ENCODE measurements around the gene PNLIPRP1. TPM values are rescaled to one million over a fixed set of nuclear protein-coding genes. Genes with fewer than 3 reads are reported as not detected.

Gene PNLIPRP1
- total RNA-seq, 1 experiment from 2014 or later, result not detected

GRCh38 chr10:116608686-116609594, 18.2 kb downstream of the PNLIPRP1 start:
- no peak overlapping the region for H3K9ac ChIP-seq (ENCODE audit: extremely low read depth, insufficient read length, low read length)
- H3K56ac ChIP-seq (ENCODE audit: insufficient read length, low read depth, low read length), result no peak overlapping the region
- no peaks in the 10 kb centered on the region for H3K27me3 ChIP-seq (ENCODE audit: insufficient read depth, low read length)
- H4K20me1 ChIP-seq (ENCODE audit: control insufficient read depth, insufficient read depth, insufficient read length), result no peaks in the 10 kb centered on the region
- no peaks in the 10 kb centered on the region for H3K23me2 ChIP-seq (ENCODE audit: insufficient read length, low read depth, low read length, poor library complexity, severe bottlenecking)
- H2BK15ac ChIP-seq (ENCODE audit: low read depth, low read length), result no peak overlapping the region
- no peak overlapping the region for H3K18ac ChIP-seq (ENCODE audit: insufficient read length, low read depth, low read length)
- no peak overlapping the region for H3K27ac ChIP-seq (ENCODE audit: insufficient read length, low read depth, low read length)
- H2BK12ac ChIP-seq (ENCODE audit: insufficient read length, low read depth, low read length), result no peak overlapping the region
- H3K4me2 ChIP-seq (ENCODE audit: insufficient read depth, insufficient read length, low read length), result peak overlapping the region; percentile 4
- no peak overlapping the region for H4K5ac ChIP-seq (ENCODE audit: insufficient read length, low read depth, low read length)
- H2BK120ac ChIP-seq (ENCODE audit: low read depth, low read length, poor library complexity, severe bottlenecking), result no peak overlapping the region
- no peaks in the 10 kb centered on the region for H3K4me1 ChIP-seq (ENCODE audit: insufficient read depth, low read length)
- H3K14ac ChIP-seq (ENCODE audit: insufficient read depth, low read length), result no peak overlapping the region
- H4K8ac ChIP-seq (replicated peaks; ENCODE audit: insufficient read length, low read depth, low read length), result no peak overlapping the region
- H3K9me3 ChIP-seq (ENCODE audit: control insufficient read depth, low read depth, low read length), result no peaks in the 10 kb centered on the region
- no peaks in the 10 kb centered on the region for H3K79me1 ChIP-seq (ENCODE audit: insufficient read depth, low read depth, low read length, poor library complexity, severe bottlenecking)
- no peak overlapping the region for H3K4ac ChIP-seq (ENCODE audit: low read depth, low read length)
- H3K27me3 Mint-ChIP-seq (ENCODE audit: low read depth), result peaks cover 28% of the 10 kb centered on the region
- H3K9me3 Mint-ChIP-seq, result peaks cover 5 to 7% of the 10 kb centered on the region in 2 experiments; a peak in 3 of 5 replicates
- no peak for TF ChIP-seq CTCF (conservative IDR thresholded peaks at IDR 0.05)
- H3T11ph ChIP-seq (ENCODE audit: low read length), result no peak overlapping the region
- H3K27ac Mint-ChIP-seq, result no peak overlapping the region
- H2AK5ac ChIP-seq (ENCODE audit: insufficient read length, low read length), result no peak overlapping the region
- DNase-seq, result peak; percentile 46
- H2AFZ ChIP-seq (ENCODE audit: low read length), result no peak overlapping the region
- no peak overlapping the region for H2BK20ac ChIP-seq (ENCODE audit: low read depth, low read length, poor library complexity, severe bottlenecking)
- no peak overlapping the region for H4K91ac ChIP-seq (ENCODE audit: insufficient read length, low read depth, low read length)
- peak overlapping the region; percentile 70 to 85 for H3K4me3 Mint-ChIP-seq
- H2BK5ac ChIP-seq (ENCODE audit: insufficient read length, low read length), result no peak overlapping the region
- H3K79me2 ChIP-seq (ENCODE audit: insufficient read depth, low read length), result no peaks in the 10 kb centered on the region
- H3K4me1 Mint-ChIP-seq, result peaks cover 0 to 5% of the 10 kb centered on the region in 2 experiments; a peak in 1 of 4 replicates
- H3K23ac ChIP-seq (ENCODE audit: insufficient read length, low read depth, low read length), result no peak overlapping the region
- no CpG with 5 or more reads among the region's 41 CpGs for WGBS (ENCODE audit: extremely low coverage, insufficient read length, low lambda C conversion rate)
- H3K36me3 Mint-ChIP-seq (ENCODE audit: insufficient read depth in 1 of 3, low read depth in 3 of 3), result peaks cover 0 to 4% (median 0%) of the 10 kb centered on the region in 3 experiments; a peak in 1 of 7 replicates

Data from H9 (cell line).